Measurements from ENCODE around the gene PEAK1.

PEAK1 gene

GRCh38 chr15:77358545-77359240 is 61.2 kb downstream of the PEAK1 start:
- no peak for DNase-seq

DNA sequence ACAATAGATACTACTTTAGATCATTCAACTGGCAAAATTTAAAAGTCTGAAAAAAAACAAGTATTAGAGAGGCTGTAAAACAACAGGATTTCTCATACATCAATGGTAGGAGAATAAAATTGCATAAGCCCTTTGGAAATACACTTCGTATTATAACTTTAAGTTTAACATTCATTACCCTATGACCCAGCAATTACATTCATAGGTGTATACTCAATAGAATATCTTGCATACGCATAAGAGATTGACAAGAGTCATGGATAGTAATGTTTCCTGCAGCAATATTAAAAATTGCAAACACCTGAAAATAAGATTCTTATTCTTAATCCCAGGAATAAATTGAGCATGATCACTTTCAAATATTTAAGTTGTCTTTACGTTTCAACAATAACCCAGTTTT is 63.6 kb downstream of the PEAK1 start:
- no peak for DNase-seq

DNA sequence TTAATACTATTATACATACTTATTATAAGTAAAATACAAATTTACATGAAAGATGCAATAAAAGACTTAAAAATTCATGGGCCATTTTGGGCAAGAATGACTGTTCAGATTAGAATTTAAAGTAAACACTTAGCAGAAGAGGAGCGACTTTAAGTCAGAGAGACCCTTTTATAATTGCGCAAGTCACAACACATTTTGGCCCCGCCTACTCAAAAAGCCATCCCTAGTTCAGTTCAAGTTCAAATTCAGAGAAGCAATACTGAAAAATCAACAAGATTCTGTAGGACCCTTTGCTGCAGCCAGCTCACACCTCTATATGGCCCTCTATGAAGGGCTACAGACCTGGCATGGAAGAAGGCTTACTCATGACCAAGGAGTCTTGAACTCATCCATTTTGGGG is 64.6 kb downstream of the PEAK1 start:
- no peak for DNase-seq

GRCh38 chr15:77354063-77354462 is 65.8 kb downstream of the PEAK1 start:
- no peak for DNase-seq

GRCh38 chr15:77352887-77353286 is 67.0 kb downstream of the PEAK1 start:
- no peak for DNase-seq

- no peak for DNase-seq
These were observed 69.1 kb downstream of the PEAK1 start for GRCh38 chr15:77350792-77351191.

DNA sequence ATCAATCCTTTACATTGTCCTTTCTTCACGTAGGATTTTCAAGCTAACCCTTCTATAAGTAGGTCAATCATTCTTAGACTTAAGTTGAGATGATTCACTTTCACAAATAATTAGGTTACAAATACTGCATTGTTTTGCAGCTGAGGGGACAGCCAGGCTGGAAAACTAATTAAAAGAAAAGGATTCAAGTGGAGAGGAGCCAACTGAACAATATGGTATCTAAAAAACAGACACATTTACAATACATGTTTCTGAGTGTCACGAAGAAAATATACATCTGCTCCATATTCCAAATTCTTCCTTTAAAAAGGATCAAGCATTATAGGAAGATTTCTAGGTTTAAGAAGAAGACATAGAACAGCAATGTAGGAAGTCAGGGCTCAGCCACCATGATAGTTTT is 70.2 kb downstream of the PEAK1 start:
- no peak for DNase-seq

- no peak for DNase-seq
These were observed 71.4 kb downstream of the PEAK1 start for GRCh38 chr15:77348511-77348910.

DNA sequence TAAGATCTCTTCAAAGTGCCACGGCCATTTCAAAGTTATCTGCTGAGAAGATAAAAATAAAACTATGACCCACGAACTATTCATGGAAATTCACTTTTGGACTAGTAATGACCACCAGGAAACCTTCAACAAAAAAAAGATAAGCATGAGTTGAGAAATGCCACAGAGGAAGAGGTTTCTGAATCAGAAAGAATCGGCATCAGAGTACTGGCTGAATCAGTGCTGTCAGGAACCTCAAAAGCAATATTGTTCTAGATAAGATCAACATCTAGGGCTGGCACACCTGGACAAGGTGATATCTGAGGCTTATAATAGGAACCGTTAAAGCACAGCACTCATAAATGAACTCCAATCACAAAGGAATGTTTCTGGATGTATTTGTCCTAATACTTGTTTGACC is 72.7 kb downstream of the PEAK1 start:
- no peak for DNase-seq

GRCh38 chr15:77346245-77347036 is 73.5 kb downstream of the PEAK1 start:
- DNase-seq = no peak

GRCh38 chr15:77342807-77343206 is 77.1 kb downstream of the PEAK1 start:
- DNase-seq = no peak

GRCh38 chr15:77340245-77340644 is 79.7 kb downstream of the PEAK1 start:
- DNase-seq = no peak

DNA sequence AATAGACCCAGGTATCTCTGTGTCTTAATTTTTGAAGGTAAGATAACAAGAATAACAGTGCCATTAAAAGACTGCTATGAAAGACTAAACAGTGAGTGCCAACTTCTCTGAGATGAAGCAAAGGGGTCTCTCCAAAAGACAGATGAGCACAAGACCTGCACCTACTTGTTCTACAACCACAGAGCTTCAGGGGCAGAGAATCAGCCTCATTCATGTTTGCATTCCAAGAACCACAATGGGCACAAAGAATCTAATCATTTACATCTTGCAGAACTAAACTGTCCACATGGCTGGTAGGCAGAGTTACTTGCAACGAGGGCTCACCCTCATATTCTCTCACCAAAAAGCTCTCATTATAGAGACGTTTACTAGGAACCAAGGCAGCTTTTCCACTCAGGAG is 83.9 kb downstream of the PEAK1 start:
- DNase-seq = no peak

DNA sequence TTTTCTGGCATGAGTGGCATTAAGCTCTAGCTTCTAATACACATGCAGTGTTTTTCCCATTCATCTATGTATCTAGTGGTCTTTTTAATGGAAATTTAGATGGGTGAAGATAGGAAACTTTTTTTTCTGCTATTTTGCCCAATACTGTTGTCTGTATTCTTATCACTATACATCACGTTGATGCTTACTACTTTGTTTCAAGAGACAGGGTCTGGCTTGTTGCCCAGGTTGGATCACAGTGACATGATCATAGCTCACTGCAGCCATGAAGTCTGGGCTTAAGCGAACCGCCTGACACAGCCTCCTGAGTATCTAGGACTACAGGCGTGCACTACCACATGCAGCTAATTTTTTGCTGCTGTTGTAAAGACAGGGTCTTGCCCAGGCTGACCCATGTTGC is 84.6 kb downstream of the PEAK1 start:
- no peak for DNase-seq

- no peak for DNase-seq
These were observed 86.7 kb downstream of the PEAK1 start for GRCh38 chr15:77333166-77333565.

DNA sequence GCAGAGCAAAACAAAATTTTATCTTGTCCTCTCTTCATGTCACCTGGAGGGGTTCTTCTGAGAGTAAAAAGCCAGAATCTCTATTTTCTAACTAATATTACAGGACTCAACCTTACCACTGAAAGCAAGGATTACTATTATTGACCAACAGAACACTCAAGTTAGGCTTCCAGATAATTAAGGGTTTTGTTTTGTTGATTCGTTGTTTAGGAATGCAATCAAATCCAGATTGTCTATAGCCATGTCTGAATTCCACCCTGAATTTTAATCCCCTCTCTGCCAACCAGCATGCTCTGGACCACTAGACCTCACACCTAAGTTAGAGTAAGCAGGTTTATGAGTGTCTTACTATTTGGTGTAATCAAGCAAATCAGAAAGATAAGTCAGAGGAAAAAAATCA is 90.7 kb downstream of the PEAK1 start:
- no peak for DNase-seq

DNA sequence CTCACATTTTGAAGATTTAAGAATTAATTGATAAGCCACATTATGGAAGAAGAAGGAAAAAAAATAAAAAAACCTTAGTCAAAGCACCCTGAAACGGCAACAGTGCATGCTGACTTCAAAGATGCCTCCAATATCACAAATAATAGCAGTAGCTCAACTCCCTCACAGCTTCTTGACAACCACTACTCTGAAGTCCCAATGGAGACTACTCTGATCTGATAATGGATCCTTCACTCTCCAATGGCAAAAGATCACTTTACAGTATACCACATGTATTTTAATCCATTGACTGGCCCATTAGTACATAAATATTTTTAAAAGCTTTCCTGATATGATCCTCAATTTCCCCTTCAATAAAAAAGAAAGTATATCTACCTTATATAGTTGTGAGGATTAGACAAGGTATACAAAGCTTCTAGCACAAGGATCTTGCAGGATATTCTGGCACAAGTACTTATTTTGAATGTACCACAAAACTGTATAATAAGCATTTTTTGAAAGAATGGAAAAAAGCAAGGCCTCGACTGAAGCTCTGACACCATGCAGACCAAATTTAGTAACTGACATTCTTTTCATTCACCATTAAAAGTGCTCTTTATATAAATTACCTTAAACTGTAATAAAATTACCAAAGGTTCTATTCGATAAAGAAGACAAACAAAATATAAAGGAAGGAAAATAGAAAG is 91.9 kb downstream of the PEAK1 start:
- no peak for DNase-seq

- no peak for DNase-seq
These were observed 92.7 kb downstream of the PEAK1 start for GRCh38 chr15:77327168-77327567.

DNA sequence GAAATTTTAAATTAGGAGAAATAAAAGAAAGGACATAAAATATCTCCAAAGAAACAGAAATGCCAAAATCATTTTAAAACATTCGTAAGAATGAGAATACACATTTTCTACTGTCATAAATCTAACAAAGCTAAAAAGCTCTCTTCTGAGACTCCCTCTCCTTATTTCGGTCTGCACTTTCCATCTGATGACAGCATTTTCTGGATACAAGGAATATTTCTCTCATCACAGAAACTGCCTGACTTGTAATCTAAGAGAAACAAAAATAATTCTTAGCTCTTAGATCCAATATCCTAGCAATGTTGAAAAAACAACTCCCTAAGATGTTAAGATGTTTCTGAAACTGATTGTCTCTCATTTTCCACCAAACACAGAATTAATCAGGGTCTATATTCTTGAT is 93.5 kb downstream of the PEAK1 start:
- DNase-seq = no peak

DNA sequence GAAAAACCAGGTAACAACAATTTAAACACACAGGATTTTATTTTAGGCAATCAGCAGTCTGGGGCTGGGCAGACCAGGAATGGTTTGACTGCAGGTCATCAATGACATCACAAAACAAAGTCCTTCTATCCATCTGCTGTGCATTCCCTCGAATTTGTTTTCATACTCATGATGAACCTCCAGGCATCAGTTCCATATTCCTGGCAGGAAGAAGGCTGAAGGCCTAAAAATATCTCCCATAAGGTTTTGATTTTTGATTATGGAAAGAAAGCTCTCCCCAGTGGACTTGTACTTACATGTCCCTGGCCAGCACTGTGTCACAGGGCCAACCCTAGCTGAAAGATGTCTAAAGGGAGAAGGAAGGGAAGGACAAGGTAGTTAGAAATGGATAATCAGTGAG is 107.4 kb downstream of the PEAK1 start:
- DNase-seq = no peak

- DNase-seq = no peak
These were observed 108.1 kb downstream of the PEAK1 start for GRCh38 chr15:77311618-77312398.

DNA sequence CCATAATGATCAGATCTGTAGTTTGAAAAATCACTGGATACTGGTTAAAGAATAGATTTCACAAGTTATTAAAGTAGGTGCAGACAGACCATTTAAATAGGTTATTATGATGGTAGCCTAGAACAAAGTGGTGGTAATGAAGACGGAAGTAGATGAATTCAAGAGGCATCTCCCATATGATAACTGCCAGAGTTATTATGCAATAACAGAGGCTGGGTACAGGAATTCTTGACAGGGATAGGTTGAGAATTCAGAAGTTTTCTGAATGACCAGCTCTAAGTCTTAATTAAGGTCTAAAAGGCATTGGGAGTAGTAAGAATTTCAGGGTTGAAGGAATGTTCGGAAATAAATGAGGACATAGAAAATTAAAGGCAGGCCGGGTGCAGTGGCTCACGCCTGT is 108.9 kb downstream of the PEAK1 start:
- DNase-seq = no peak

GRCh38 chr15:77309392-77309791 is 110.5 kb downstream of the PEAK1 start:
- DNase-seq = no peak

Measured in NCI-H510A treated with DMSO at 0.1 percent for 48 hours (cell line).